AG08396 (cell line): Measurements from ENCODE around the gene CRADD.

Source experiments
- DNase-seq: peaks from one replicate; pipeline ENCODE4 v3.0.0; 2012; ENCODE audit warnings: low spot score, mixed read lengths

Gene CRADD

DNA sequence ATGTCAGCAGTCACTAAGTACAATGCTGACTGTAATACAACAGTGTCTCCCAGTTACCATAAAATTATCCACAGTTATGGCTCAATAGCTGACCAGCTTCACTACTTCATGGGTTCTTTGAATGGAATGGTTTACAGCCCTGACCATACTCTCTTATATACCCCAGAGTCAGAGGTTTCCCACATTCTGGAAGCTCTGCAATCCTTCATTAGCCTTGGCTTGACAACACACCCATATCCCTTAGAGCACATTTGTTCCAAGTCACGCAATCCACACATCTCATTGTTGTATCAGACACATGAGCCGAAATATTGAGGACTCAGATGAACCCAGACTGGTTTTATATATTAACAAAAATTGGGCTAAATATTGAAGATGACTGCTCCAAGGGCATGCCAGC lies 261.8 kb downstream of the CRADD start:
- no peak for DNase-seq

DNA sequence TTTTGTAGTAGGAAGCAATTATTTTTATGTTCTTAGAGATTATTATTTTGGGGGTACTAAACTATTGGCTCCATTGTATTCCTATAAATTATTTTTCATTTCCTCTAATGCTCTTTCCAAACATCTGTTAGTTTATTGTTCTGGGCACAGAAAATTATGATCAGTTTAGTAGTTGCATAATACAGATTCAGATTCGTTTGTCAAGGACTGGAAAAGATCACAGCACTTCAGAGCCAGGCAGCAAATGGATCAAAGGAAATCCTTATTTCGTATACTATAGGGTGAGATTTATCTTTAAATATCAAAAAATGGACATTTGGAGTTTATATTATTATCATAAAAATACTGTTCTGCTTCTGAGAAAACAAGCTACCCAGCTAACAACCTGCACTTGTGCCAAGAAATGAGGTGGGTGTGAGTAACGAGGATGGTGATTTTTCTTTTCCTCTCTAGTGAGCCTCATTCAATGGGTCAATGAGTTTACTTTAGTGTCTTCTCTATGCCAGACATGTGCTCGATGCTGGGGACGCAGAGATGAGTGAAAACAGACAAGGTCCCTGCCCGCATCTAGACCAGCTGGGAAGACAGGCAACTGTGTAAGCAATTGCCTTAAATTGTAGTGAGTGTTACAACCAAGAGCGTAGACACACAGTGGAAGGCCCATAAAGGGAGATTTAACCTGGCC lies 262.6 kb downstream of the CRADD start:
- no peak for DNase-seq

DNA sequence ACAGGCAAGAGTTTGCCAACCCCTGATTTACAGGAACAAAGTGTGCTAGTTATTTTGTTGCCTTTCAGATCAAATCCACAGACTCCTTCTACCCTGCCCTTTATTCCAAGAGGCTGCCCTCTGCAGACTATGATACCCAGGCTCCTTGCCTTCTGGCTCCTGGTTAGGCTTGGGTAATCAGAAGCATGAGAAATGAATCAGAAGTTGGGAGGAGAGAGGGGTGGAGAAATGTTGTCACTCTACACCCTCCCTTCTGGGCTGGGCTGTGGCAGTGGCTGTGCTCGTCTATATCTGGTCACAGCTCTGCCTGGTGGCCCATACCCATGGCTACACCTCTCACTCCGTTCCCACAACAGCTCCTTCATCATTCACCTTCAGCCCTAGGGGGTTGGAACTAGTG lies 266.6 kb downstream of the CRADD start:
- peak; percentile 63 for DNase-seq

DNA sequence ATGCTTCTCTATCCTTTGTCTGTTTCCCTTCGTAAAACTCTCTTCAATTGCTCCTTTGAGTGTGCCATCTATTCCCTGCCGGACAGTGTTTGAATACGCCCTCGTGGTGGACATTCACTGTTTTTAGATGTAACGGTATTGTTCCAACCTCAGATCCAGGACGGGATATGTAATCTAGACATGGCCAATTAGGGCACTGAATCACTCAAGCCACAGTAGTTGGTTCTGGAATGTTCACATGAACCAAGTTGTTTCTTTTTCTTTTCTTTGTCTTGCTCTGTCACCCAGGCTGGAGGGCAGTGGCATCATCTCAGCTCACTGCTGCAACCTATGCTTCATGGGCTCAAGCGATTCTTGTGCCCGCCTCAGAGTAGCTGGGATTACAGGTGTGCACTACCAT lies 267.0 kb downstream of the CRADD start:
- no peak for DNase-seq
